Measurements from ENCODE around the gene NDUFC1.

GRCh38 chr4:139246166-139246565, 56.1 kb downstream of the NDUFC1 start:
- TF ChIP-seq CTCF (IDR thresholded peaks at IDR 0.05) (no peak), POLR2A (IDR thresholded peaks at IDR 0.05) (no peak), EP300 (IDR thresholded peaks at IDR 0.05; ENCODE audit: low read depth) (no peak), POLR2AphosphoS5 (IDR thresholded peaks at IDR 0.05) (no peak)

Measured in transverse colon (tissue), 4 donors.